Glutamatergic neuron (in vitro differentiated cells): ENCODE measurements around the gene SIX4. TPM values are rescaled to one million over a fixed set of nuclear protein-coding genes. Genes with fewer than 3 reads are reported as not detected.

ENCODE experiments used
- DNase-seq: peaks from one replicate; pipeline ENCODE4 v3.0.0; 2022
- H3K27ac Mint-ChIP-seq: one replicate; pipeline ENCODE4 v1.8.0; 2020; ENCODE audit warnings: mild to moderate bottlenecking, mixed read lengths, inconsistent platforms; ENCODE audit not compliant: unreplicated experiment
- H3K27me3 Mint-ChIP-seq: one replicate; pipeline ENCODE4 v1.8.0; 2020; ENCODE audit warnings: mild to moderate bottlenecking, moderate library complexity, mixed read lengths, inconsistent platforms; ENCODE audit not compliant: unreplicated experiment
- H3K36me3 Mint-ChIP-seq: one replicate; pipeline ENCODE4 v1.8.0; 2020; ENCODE audit warnings: mild to moderate bottlenecking, mixed read lengths, inconsistent platforms; ENCODE audit not compliant: unreplicated experiment
- H3K4me1 Mint-ChIP-seq: one replicate; pipeline ENCODE4 v1.8.0; 2020; ENCODE audit warnings: mild to moderate bottlenecking, low read depth, mixed read lengths, inconsistent platforms; ENCODE audit not compliant: unreplicated experiment
- H3K4me3 Mint-ChIP-seq: one replicate; pipeline ENCODE4 v1.8.0; 2020; ENCODE audit warnings: mild to moderate bottlenecking, mixed read lengths, inconsistent platforms; ENCODE audit not compliant: unreplicated experiment
- H3K9me3 Mint-ChIP-seq: one replicate; pipeline ENCODE4 v1.8.0; 2020; ENCODE audit warnings: mild to moderate bottlenecking, moderate library complexity, mixed read lengths, inconsistent platforms; ENCODE audit not compliant: unreplicated experiment
- CTCF ChIP-seq: fragments of 200-600 bp; sonication (generic); IDR thresholded peaks from one replicate; pipeline ENCODE4 v1.5.0; 2021; ENCODE audit not compliant: partially characterized antibody, unreplicated experiment
- total RNA-seq: library from RNA; stranded (reverse); fragmentation: NEBNext Ultra II Directional; extraction: Animal tissue kit (Norgen Biotek cat#: 25700); gene quantifications from one replicate; pipeline ENCODE4 v1.2.1, GENCODE V29; 2021; ENCODE audit not compliant: unreplicated experiment

Gene SIX4
- total RNA-seq, 1 donor from 2014 or later, result 22.1 TPM

GRCh38 chr14:60721326-60722106, 2.6 kb downstream of the SIX4 start:
- TF ChIP-seq CTCF, result no peak
- peak overlapping the region; percentile 94 for H3K4me3 Mint-ChIP-seq
- H3K36me3 Mint-ChIP-seq, result no peaks in the 10 kb centered on the region
- peaks cover 14% of the 10 kb centered on the region for H3K27me3 Mint-ChIP-seq
- DNase-seq, result peak; percentile 63
- peaks cover 18% of the 10 kb centered on the region for H3K9me3 Mint-ChIP-seq
- H3K27ac Mint-ChIP-seq, result peak overlapping the region; percentile 82
- H3K4me1 Mint-ChIP-seq, result peaks cover 15% of the 10 kb centered on the region

GRCh38 chr14:60720962-60721325, 3.2 kb downstream of the SIX4 start:
- no peak for TF ChIP-seq CTCF
- Mint-ChIP-seq H3K27me3 (peaks cover 14% of the 10 kb centered on the region), H3K36me3 (no peaks in the 10 kb centered on the region), H3K4me3 (peak overlapping the region; percentile 90), H3K9me3 (peaks cover 18% of the 10 kb centered on the region), H3K27ac (no peak overlapping the region), H3K4me1 (peaks cover 15% of the 10 kb centered on the region)
- no peak for DNase-seq

- Mint-ChIP-seq H3K9me3 (peaks cover 18% of the 10 kb centered on the region), H3K4me3 (peak overlapping the region; percentile 90), H3K27me3 (peaks cover 14% of the 10 kb centered on the region), H3K27ac (peak overlapping the region; percentile 20), H3K36me3 (no peaks in the 10 kb centered on the region), H3K4me1 (peaks cover 15% of the 10 kb centered on the region)
- TF ChIP-seq CTCF, result no peak
- no peak for DNase-seq
These were observed 3.8 kb downstream of the SIX4 start for GRCh38 chr14:60720391-60720790.

DNA sequence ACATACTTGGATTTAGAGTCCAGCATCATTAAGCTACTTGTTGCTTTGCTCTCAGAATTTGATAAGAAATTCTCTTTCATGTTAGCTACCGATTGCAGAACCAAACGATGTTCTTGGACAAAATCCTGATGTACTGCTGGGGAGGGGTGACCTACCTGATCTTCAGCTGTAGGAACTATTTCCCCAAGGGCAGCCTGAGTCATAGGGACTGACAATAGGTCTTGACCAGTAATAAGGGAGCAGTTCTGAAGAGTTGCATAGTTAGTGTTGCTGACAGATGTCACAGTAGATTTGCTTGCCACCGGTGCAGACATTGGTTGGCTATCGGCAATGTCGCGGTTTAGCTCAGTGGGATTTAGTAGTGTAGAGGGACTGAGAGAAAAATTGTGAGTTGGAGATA, 10.6 kb downstream of the SIX4 start:
- Mint-ChIP-seq H3K36me3 (no peaks in the 10 kb centered on the region), H3K9me3 (no peaks in the 10 kb centered on the region), H3K27ac (no peak overlapping the region), H3K4me1 (no peaks in the 10 kb centered on the region), H3K4me3 (no peak overlapping the region), H3K27me3 (peaks cover 2% of the 10 kb centered on the region)
- DNase-seq, result no peak
- no peak for TF ChIP-seq CTCF

DNA sequence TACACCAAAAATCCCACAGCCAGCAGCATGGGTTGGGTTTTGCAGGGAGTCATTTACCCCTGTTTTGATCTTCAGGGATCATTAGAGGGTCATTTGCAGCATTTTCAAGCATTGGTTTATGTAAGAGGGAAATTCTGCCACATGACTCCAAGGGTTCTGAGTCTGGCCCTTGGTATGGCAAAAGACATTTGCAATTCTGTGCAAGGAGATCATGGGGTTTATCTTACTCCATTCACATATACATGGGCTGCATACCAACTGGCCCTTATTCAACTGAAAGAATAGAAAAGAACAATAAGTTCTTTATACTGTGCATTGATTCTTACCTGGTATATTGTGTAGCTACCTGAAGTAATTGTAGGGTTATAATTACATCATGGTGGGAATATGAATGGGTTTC, 13.7 kb downstream of the SIX4 start:
- Mint-ChIP-seq H3K27ac (no peak overlapping the region), H3K36me3 (no peaks in the 10 kb centered on the region), H3K27me3 (peaks cover 2% of the 10 kb centered on the region), H3K4me3 (no peak overlapping the region), H3K4me1 (no peaks in the 10 kb centered on the region), H3K9me3 (no peaks in the 10 kb centered on the region)
- no peak for DNase-seq
- no peak for TF ChIP-seq CTCF
